Mesenchymal stem cell (in vitro differentiated cells and primary cell): Measurements from ENCODE around the gene BMPR1A.

ENCODE experiments used
- DNase-seq: peaks from one replicate; pipeline ENCODE4 v3.0.0-alpha.2; 2013
- H2AFZ ChIP-seq: one replicate; pipeline ENCODE4 v1.6.1; 2013; ENCODE audit warnings: low read depth, mild to moderate bottlenecking, control low read depth, inconsistent platforms, low read length, moderate library complexity
- H2AK5ac ChIP-seq: 2 replicates; pipeline ENCODE4 v1.6.1; 2013; ENCODE audit warnings: low read length, moderate library complexity, mild to moderate bottlenecking, inconsistent platforms; ENCODE audit not compliant: severe bottlenecking
- H2BK120ac ChIP-seq: one replicate; pipeline ENCODE4 v1.6.1; 2013; ENCODE audit warnings: low read depth, mild to moderate bottlenecking, inconsistent platforms, low read length, moderate library complexity
- H2BK12ac ChIP-seq, 2 experiments: one replicate each; pipeline ENCODE4 v1.6.1; 2013; ENCODE audit warnings: inconsistent platforms in 2 of 2, low read length in 2 of 2, mild to moderate bottlenecking in 2 of 2, moderate library complexity in 2 of 2, control low read depth in 1 of 2
- H2BK15ac ChIP-seq: one replicate; pipeline ENCODE4 v1.6.1; 2013; ENCODE audit warnings: mild to moderate bottlenecking, low read depth, inconsistent platforms; ENCODE audit not compliant: poor library complexity, severe bottlenecking
- H2BK5ac ChIP-seq: 2 replicates; pipeline ENCODE4 v1.6.1; 2013; ENCODE audit warnings: low read depth, mild to moderate bottlenecking, low read length, control low read depth, inconsistent platforms; ENCODE audit not compliant: poor library complexity, severe bottlenecking
- H3K14ac ChIP-seq, 2 experiments: one replicate each; pipeline ENCODE4 v1.6.1; 2013; ENCODE audit warnings: inconsistent platforms in 2 of 2, low read length in 2 of 2, control low read depth in 1 of 2, mild to moderate bottlenecking in 1 of 2, moderate library complexity in 1 of 2
- H3K18ac ChIP-seq, 2 experiments: one replicate each; pipeline ENCODE4 v1.6.1; 2013; ENCODE audit warnings: inconsistent platforms in 2 of 2, low read length in 2 of 2, control low read depth in 1 of 2, low read depth in 1 of 2, mild to moderate bottlenecking in 1 of 2
- H3K23ac ChIP-seq, 2 experiments: one replicate each; pipeline ENCODE4 v1.6.1; 2013; ENCODE audit warnings: inconsistent platforms in 2 of 2, low read length in 2 of 2, mild to moderate bottlenecking in 2 of 2, moderate library complexity in 2 of 2, control low read depth in 1 of 2
- H3K27ac ChIP-seq: 2 replicates; pipeline ENCODE4 v1.5.1; 2013; ENCODE audit warnings: mild to moderate bottlenecking, moderate library complexity, low read length, control low read depth, inconsistent platforms; ENCODE audit not compliant: poor library complexity, severe bottlenecking
- H3K27me3 ChIP-seq, 2 experiments: 2 replicates each; pipeline versions ENCODE4 v1.6.1 to v1.7.0; 2013; ENCODE audit warnings: low read length in 2 of 2, mild to moderate bottlenecking in 2 of 2, moderate library complexity in 2 of 2, control low read depth in 1 of 2, inconsistent platforms in 1 of 2; ENCODE audit not compliant: control insufficient read depth in 1 of 2, insufficient read depth in 1 of 2
- H3K36me3 ChIP-seq, 2 experiments: 2 replicates each; pipeline versions ENCODE4 v1.6.1 to v1.7.0; 2013; ENCODE audit warnings: low read length in 2 of 2, control low read depth in 1 of 2, inconsistent platforms in 1 of 2, low read depth in 1 of 2, mild to moderate bottlenecking in 1 of 2; ENCODE audit not compliant: insufficient read depth in 2 of 2, control insufficient read depth in 1 of 2
- H3K4ac ChIP-seq, 2 experiments: one replicate each; pipeline ENCODE4 v1.6.1; 2013; ENCODE audit warnings: inconsistent platforms in 2 of 2, low read length in 2 of 2, mild to moderate bottlenecking in 2 of 2, moderate library complexity in 2 of 2, control low read depth in 1 of 2, low read depth in 1 of 2
- H3K4me1 ChIP-seq: 2 replicates; pipeline ENCODE4 v1.6.1; 2013; ENCODE audit warnings: low read depth, low read length, control low read depth; ENCODE audit not compliant: control insufficient read depth, insufficient read depth
- H3K4me2 ChIP-seq: 2 replicates; pipeline ENCODE4 v1.6.1; 2013; ENCODE audit warnings: low read length, mild to moderate bottlenecking, inconsistent platforms; ENCODE audit not compliant: poor library complexity, severe bottlenecking
- H3K4me3 ChIP-seq, 2 experiments: 2 replicates each; pipeline versions ENCODE4 v1.5.1 to v1.7.0; 2013; ENCODE audit warnings: low read length in 2 of 2, mild to moderate bottlenecking in 2 of 2, control low read depth in 1 of 2, low read depth in 1 of 2; ENCODE audit not compliant: insufficient read depth in 1 of 2
- H3K79me1 ChIP-seq: replicated peaks from 2 replicates; pipeline ENCODE4 v1.6.1; 2013; ENCODE audit warnings: mild to moderate bottlenecking, control low read depth, low read length, inconsistent platforms; ENCODE audit not compliant: poor library complexity, severe bottlenecking
- H3K9ac ChIP-seq: 2 replicates; pipeline ENCODE4 v1.7.0; 2013; ENCODE audit warnings: mild to moderate bottlenecking, low read length, moderate library complexity
- H3K9me3 ChIP-seq: 2 replicates; pipeline ENCODE4 v1.7.0; 2013; ENCODE audit warnings: mild to moderate bottlenecking, low read length; ENCODE audit not compliant: control insufficient read depth
- H4K8ac ChIP-seq: one replicate; pipeline ENCODE4 v1.6.1; 2013; ENCODE audit warnings: inconsistent platforms, mild to moderate bottlenecking, low read length, moderate library complexity
- H4K91ac ChIP-seq: one replicate; pipeline ENCODE4 v1.6.1; 2013; ENCODE audit warnings: mild to moderate bottlenecking, low read length, inconsistent platforms
- WGBS: methylation state at CpG from one replicate; pipeline ENCODE4 v1.1.7; 2013; ENCODE audit warnings: mixed read lengths; 5-methylcytosine and 5-hydroxymethylcytosine counted together

Gene BMPR1A

DNA sequence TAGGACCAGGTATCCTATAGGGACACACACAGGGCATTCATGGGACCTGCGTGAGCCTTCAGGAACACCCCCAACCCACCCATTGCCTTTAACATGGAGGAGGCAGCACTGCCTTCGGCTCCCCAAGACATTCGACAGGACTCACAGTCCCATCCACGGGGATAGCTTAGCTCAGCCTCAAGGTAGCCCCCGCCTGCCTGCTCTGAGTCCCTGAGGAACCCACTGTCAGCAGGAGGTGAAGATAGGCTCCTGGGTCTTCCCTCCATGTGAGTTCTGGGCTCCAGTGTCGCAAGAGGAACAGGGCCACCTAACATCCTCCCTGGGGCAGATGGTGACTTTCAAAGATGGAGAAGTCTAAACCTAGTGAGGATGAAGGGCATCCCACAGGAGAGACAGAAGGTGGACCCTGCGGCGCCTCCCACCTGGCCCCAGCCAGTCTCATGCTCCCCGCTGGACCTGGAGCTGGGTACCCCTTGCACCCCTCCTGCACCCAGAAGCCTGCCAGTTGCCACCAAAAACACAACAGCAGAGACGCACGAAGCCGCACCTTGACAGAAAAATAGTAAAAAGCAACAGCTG, 207.0 kb downstream of the BMPR1A start:
- H2BK5ac ChIP-seq: no peak overlapping the region
- no peak overlapping the region for H2BK12ac ChIP-seq
- no peak overlapping the region for H3K9ac ChIP-seq
- no peak overlapping the region for H3K18ac ChIP-seq
- no peak overlapping the region for H3K14ac ChIP-seq
- DNase-seq: no peak
- H4K91ac ChIP-seq: no peak overlapping the region
- no peak overlapping the region for H4K8ac ChIP-seq
- peaks cover 0 to 3% of the 10 kb centered on the region in 2 experiments for H3K36me3 ChIP-seq
- no peaks in the 10 kb centered on the region for H3K27me3 ChIP-seq
- no peak overlapping the region for H3K23ac ChIP-seq
- H3K4me1 ChIP-seq: peaks cover 31% of the 10 kb centered on the region
- no peak overlapping the region for H3K4ac ChIP-seq
- 92% methylated on average over 12 of the region's 12 CpGs for WGBS
- no peaks in the 10 kb centered on the region for H3K9me3 ChIP-seq
- H2BK120ac ChIP-seq: no peak overlapping the region
- H3K79me1 ChIP-seq: no peaks in the 10 kb centered on the region
- H2AFZ ChIP-seq: no peak overlapping the region
- H2BK15ac ChIP-seq: no peak overlapping the region
- no peak overlapping the region for H2AK5ac ChIP-seq
- H3K4me3 ChIP-seq: no peak overlapping the region
- no peak overlapping the region for H3K4me2 ChIP-seq
- no peak overlapping the region for H3K27ac ChIP-seq

DNA sequence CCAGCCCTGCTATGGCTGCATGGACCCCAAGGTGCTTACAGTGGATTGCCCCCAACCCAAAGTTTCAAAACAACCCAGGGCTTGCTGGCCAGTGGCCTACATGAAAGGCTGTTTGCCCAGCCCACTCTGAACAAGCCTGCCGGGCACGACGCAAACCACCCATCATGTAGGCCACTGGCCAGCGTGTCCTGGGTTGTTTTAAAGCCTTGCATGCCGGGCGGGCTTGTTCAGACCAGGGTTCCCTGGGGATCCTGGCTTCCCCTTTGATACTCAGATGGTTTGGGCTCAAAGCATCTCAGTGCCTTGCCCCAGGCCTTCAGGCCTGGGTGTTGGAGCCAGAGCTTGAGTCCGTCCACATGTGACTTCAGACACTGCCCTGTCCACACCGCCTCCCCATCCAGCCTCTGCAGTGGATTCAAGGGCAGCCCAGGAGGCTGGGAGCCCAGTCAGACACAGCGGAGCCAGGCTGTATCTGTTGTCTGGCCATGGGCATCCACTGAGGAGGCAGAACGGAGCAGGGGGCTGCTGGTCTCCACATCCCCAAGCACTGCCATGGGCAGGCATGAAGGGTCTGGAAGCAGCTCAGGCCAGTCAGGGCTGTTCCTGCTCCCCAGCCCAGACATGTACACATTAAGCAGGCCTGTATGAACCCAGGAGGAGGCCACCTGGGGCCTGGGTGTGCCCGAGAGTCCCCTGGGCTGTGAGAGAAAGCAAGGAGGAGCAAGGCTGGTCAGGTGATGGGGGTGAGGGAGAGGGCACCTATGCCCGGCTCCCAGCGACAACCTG, 207.8 kb downstream of the BMPR1A start:
- H4K8ac ChIP-seq: no peak overlapping the region
- no peak overlapping the region for H3K27ac ChIP-seq
- H4K91ac ChIP-seq: peak overlapping the region; percentile 30
- H3K9ac ChIP-seq: no peak overlapping the region
- no peak overlapping the region for H3K4ac ChIP-seq
- peaks cover 0 to 3% of the 10 kb centered on the region in 2 experiments for H3K36me3 ChIP-seq
- H2BK12ac ChIP-seq: no peak overlapping the region
- H3K23ac ChIP-seq: no peak overlapping the region
- H2AFZ ChIP-seq: no peak overlapping the region
- H3K4me2 ChIP-seq: no peak overlapping the region
- H2AK5ac ChIP-seq: no peak overlapping the region
- H3K4me1 ChIP-seq: peaks cover 26% of the 10 kb centered on the region
- no peaks in the 10 kb centered on the region for H3K79me1 ChIP-seq
- no peaks in the 10 kb centered on the region for H3K9me3 ChIP-seq
- peak overlapping the region; percentile 11 for H2BK120ac ChIP-seq
- H2BK15ac ChIP-seq: no peak overlapping the region
- no peak for DNase-seq
- H3K4me3 ChIP-seq: no peak overlapping the region
- H3K14ac ChIP-seq: no peak overlapping the region
- no peaks in the 10 kb centered on the region for H3K27me3 ChIP-seq
- 92% methylated on average over 10 of the region's 13 CpGs for WGBS
- H2BK5ac ChIP-seq: no peak overlapping the region
- H3K18ac ChIP-seq: peak overlapping the region in 1 of 2 experiments; percentile 5

DNA sequence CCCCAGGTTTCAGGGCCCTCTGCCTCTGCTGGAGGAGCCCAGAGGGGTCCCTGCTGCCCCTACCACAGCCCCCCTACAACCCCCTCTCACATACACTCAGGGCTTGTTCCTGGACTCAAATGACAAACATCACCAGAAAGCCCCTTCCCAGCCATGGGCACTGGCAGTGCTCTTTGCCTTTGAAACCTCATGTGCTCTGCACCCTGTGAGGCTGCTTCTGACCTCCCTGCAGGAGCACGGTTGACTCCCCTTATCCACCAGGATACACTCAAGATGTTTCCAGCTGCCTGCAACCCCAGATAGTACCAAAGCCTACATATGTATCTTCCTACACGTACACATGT, 208.4 kb downstream of the BMPR1A start:
- Histone ChIP-seq H3K4me3 (no peak overlapping the region), H3K4me2 (no peak overlapping the region), H3K27me3 (no peaks in the 10 kb centered on the region), H3K27ac (no peak overlapping the region), H3K4me1 (peaks cover 28% of the 10 kb centered on the region), H3K9ac (no peak overlapping the region), H2BK120ac (no peak overlapping the region), H2BK5ac (no peak overlapping the region), H4K91ac (no peak overlapping the region), H3K23ac (no peak overlapping the region), H3K9me3 (no peaks in the 10 kb centered on the region), H3K14ac (no peak overlapping the region), H3K36me3 (peaks cover 0 to 3% of the 10 kb centered on the region in 2 experiments), H3K79me1 (no peaks in the 10 kb centered on the region), H2BK15ac (no peak overlapping the region), H2AK5ac (no peak overlapping the region), H3K4ac (no peak overlapping the region), H4K8ac (no peak overlapping the region), H3K18ac (no peak overlapping the region), H2BK12ac (peak overlapping the region in 1 of 2 experiments; percentile 3), H2AFZ (no peak overlapping the region)
- no CpG with 5 or more reads among the region's 2 CpGs for WGBS
- no peak for DNase-seq

DNA sequence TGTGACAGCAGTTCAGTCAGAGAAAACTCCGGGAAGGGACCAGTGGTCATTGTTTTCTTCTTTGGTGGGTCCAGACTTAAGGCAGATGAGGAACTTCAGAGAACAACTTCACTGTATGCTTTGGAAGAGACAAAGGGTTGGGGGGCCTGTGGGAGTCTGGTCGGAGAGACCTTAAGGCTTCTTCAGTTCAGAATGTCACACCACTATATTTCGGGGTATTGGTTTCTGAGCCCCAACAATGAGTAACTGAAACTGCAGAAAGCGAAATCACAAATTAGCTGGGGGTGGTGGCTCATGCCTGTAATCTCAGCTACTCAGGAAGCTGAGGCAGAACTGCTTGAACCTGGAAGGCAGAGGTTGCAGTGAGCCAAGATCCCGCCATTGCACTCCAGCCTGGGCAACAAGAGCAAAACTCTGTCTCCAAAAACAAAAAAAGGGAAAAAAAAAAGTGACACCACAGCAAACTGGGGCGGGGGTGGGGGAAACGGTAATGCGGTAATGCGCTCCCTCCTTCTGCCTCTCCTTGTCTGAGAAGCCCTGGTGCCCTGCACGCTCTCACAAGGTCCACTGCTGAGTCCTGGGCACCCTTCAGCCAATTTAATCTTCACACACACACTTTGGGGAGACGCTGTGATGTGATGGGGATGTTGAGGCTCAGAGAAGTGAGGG, 209.7 kb downstream of the BMPR1A start:
- 91% methylated on average over 5 of the region's 11 CpGs for WGBS
- Histone ChIP-seq H3K9me3 (no peaks in the 10 kb centered on the region), H3K14ac (no peak overlapping the region)

More for the DNA sequence above, 209.7 kb downstream of the BMPR1A start:
- Histone ChIP-seq H3K4ac (no peak overlapping the region), H3K23ac (no peak overlapping the region), H2AK5ac (no peak overlapping the region), H3K4me3 (peak overlapping the region in 1 of 2 experiments; percentile 81), H3K36me3 (peaks cover 0 to 3% of the 10 kb centered on the region in 2 experiments), H3K79me1 (no peaks in the 10 kb centered on the region), H3K27me3 (no peaks in the 10 kb centered on the region), H4K8ac (peak overlapping the region; percentile 66), H2BK15ac (no peak overlapping the region), H2BK120ac (no peak overlapping the region), H3K4me2 (no peak overlapping the region), H2AFZ (no peak overlapping the region), H4K91ac (peak overlapping the region; percentile 3), H3K27ac (no peak overlapping the region), H3K4me1 (peaks cover 35% of the 10 kb centered on the region), H2BK5ac (no peak overlapping the region), H2BK12ac (peak overlapping the region in 1 of 2 experiments; percentile 7), H3K9ac (peak overlapping the region; percentile 97), H3K18ac (no peak overlapping the region)
- no peak for DNase-seq
